Measurements from ENCODE around the gene PLCB4. TPM values are rescaled to one million over a fixed set of nuclear protein-coding genes. Genes with fewer than 3 reads are reported as not detected.

Gene PLCB4
- total RNA-seq, 1 donor from 2014 or later = 30.5 TPM

DNA sequence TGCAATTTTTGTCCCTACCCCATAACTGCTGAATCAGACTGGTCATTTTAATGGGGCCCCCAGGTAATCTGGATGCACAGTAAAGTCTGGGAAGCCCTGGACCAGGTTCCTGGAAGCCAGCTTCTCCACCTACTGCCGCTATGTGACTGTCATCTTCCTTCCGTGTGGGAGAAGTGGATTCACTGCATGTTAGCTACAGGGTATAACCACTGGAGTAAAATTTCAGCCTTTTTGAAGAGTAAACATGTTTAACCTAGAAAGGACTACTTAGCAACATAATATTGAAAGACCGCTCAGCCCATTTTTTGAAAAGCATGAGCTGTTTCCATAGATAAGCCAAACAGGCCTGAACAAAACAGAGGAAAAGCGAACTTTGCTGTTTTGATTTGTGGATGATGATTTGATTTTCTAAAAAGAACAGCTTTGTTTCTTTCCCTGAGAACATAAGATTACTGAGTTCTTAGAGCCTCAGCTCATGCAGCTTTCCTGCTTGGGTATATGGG is 208.1 kb downstream of the PLCB4 start:
- Histone ChIP-seq H3K9me3 (replicated peaks) (no peaks in the 10 kb centered on the region), H3K4me1 (peaks cover 61% of the 10 kb centered on the region), H3K4me3 (no peak overlapping the region), H3K36me3 (no peaks in the 10 kb centered on the region), H3K27me3 (ENCODE audit: low read depth) (no peaks in the 10 kb centered on the region), H3K27ac (replicated peaks) (no peak overlapping the region)
- no peak for DNase-seq
- intact Hi-C loops (cut with micrococcal nuclease) = no loop called here
- TF ChIP-seq, protein P1, sequence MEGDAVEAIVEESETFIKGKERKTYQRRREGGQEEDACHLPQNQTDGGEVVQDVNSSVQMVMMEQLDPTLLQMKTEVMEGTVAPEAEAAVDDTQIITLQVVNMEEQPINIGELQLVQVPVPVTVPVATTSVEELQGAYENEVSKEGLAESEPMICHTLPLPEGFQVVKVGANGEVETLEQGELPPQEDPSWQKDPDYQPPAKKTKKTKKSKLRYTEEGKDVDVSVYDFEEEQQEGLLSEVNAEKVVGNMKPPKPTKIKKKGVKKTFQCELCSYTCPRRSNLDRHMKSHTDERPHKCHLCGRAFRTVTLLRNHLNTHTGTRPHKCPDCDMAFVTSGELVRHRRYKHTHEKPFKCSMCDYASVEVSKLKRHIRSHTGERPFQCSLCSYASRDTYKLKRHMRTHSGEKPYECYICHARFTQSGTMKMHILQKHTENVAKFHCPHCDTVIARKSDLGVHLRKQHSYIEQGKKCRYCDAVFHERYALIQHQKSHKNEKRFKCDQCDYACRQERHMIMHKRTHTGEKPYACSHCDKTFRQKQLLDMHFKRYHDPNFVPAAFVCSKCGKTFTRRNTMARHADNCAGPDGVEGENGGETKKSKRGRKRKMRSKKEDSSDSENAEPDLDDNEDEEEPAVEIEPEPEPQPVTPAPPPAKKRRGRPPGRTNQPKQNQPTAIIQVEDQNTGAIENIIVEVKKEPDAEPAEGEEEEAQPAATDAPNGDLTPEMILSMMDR (IDR thresholded peaks at IDR 0.05; ENCODE audit: borderline replicate concordance) = no peak

DNA sequence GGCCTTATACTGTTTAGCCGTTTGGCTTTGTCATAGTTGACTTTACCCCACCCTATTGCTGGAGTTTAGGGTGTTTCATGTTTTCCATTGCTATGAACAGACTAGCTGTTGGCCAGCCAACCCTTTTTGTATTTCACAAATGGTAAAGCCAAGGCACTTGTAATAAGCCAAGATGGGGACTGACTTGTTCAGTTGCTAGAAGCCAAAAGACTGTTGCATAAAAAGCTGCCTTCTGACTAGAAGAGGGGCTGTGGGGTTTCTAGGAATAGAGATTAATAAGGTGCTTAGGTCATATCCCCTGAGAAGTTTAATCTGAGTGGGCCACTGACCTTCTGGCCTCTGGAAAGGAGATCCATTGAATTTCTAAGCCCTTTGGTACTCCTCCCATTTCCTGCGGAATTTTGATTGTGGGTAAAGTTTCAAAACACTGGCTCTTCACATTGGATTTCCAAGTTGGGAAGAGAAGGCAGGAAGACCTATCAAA is 211.1 kb downstream of the PLCB4 start:
- TF ChIP-seq, protein P1 (IDR thresholded peaks at IDR 0.05; ENCODE audit: borderline replicate concordance) = no peak
- peaks cover 66% of the 10 kb centered on the region for H3K4me1 ChIP-seq
- no peaks in the 10 kb centered on the region for H3K36me3 ChIP-seq
- H3K4me3 ChIP-seq = peak overlapping the region; percentile 18
- H3K27ac ChIP-seq (replicated peaks) = peak overlapping the region; percentile 68
- no peaks in the 10 kb centered on the region for H3K9me3 ChIP-seq (replicated peaks)
- intact Hi-C loops (cut with micrococcal nuclease) = no loop called here
- no peak for DNase-seq
- no peaks in the 10 kb centered on the region for H3K27me3 ChIP-seq (ENCODE audit: low read depth)

DNA sequence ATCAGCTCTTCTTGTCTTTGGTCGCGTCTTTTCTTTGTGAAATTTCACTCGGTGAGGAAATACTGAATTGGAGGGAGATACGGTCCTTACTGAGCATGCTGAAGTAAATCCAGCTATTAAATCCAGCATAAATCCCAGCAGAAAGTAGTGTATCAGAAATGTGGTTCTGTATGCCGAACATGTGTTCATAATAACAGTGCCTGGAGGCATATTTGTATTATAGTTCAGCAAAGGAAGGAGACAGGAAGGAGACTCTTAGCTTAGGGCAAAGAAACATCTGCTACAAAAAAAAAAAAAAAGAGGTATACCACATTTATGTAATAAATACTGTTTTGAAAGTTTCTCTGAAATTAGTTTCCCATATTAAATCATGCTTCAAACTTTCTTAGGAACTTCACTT is 211.8 kb downstream of the PLCB4 start:
- Histone ChIP-seq H3K36me3 (no peaks in the 10 kb centered on the region), H3K4me1 (peaks cover 66% of the 10 kb centered on the region), H3K27me3 (ENCODE audit: low read depth) (no peaks in the 10 kb centered on the region), H3K27ac (replicated peaks) (peak overlapping the region; percentile 68), H3K9me3 (replicated peaks) (no peaks in the 10 kb centered on the region), H3K4me3 (peak overlapping the region; percentile 18)
- intact Hi-C loops (cut with micrococcal nuclease) = no loop called here
- TF ChIP-seq, protein P1 (IDR thresholded peaks at IDR 0.05; ENCODE audit: borderline replicate concordance) = no peak
- DNase-seq = no peak

DNA sequence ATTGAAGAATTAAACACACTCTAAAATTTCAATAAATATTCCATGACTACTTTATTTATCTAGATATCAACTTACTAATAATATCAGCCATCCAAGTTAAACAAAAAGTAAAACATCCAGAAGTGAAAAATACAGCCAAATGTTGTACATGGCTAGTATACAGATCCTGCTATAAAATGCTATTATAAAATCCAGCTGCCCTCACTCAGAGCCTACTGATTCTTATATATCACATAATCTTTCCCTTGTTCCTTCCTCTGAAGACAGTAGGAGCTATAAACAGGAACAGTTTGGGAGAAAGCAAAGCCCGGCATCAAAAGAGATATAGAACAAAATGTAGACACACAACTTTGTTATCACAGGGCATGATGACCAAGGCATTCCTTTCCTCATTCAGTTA is 212.9 kb downstream of the PLCB4 start:
- no peak overlapping the region for H3K4me3 ChIP-seq
- no peaks in the 10 kb centered on the region for H3K27me3 ChIP-seq (ENCODE audit: low read depth)
- H3K4me1 ChIP-seq = peaks cover 70% of the 10 kb centered on the region
- no peak for DNase-seq
- TF ChIP-seq, protein P1 (IDR thresholded peaks at IDR 0.05; ENCODE audit: borderline replicate concordance) = no peak
- intact Hi-C loops (cut with micrococcal nuclease) = no loop called here
- H3K27ac ChIP-seq (replicated peaks) = no peak overlapping the region
- H3K36me3 ChIP-seq = no peaks in the 10 kb centered on the region
- no peaks in the 10 kb centered on the region for H3K9me3 ChIP-seq (replicated peaks)

DNA sequence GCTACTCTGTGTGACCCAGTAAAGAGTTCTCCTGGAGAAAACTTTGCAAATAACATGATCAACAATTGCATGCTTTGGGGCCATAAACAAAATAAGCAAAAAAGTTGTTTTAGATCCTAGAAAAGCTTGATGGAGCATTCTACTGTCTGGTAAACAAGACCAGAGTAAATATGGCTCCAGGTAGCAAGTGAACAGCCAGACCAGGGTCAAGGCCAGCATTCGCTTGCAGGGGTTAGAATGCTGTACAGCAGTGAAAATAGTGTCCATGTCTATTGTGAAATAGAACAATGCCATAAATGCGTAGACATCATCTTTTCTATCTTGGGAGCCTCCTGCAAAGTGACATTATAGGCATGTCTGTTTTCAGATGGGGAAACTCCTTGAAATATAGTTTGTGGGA is 216.7 kb downstream of the PLCB4 start:
- Histone ChIP-seq H3K27me3 (ENCODE audit: low read depth) (no peaks in the 10 kb centered on the region), H3K27ac (replicated peaks) (no peak overlapping the region), H3K4me3 (no peak overlapping the region), H3K36me3 (no peaks in the 10 kb centered on the region), H3K9me3 (replicated peaks) (no peaks in the 10 kb centered on the region), H3K4me1 (peaks cover 54% of the 10 kb centered on the region)
- TF ChIP-seq, protein P1 (IDR thresholded peaks at IDR 0.05; ENCODE audit: borderline replicate concordance) = no peak
- intact Hi-C loops (cut with micrococcal nuclease) = no loop called here
- no peak for DNase-seq

Measured in left ventricle myocardium inferior (tissue), 1 donor.